HG02588 (cell line): ENCODE measurements around the gene SAC3D1.
"Not testable (repeated sequence)": the region's sequence is repeated elsewhere in the genome, so short reads cannot be mapped to it uniquely, and the experiment has no call there.

Experiments used
- ATAC-seq: cut with Tn5 transposase; IDR thresholded peaks from one replicate; pipeline ENCODE4 v1.9.1; 2021; ENCODE audit warnings: mild to moderate bottlenecking, moderate library complexity; ENCODE audit not compliant: unreplicated experiment

SAC3D1 gene

DNA sequence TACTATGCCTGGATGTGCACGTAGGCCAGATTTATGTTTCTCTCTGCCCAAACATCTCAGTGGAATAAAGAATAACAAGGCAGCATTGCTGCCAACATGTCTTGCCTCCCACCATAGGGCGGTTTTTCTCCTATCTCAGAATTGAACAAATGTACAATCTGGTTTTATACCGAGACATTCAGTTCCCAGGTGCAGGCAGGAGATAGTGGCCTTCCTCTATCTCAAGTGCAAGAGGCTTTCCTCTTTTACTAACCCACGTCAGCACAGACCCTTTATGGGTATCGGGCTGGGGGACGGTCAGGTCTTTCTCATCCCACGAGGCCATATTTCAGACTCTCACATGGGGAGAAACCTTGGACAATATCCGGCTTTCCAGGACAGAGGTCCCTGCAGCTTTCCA, 17.5 kb upstream of the SAC3D1 start:
- not testable (repeated sequence) for ATAC-seq

DNA sequence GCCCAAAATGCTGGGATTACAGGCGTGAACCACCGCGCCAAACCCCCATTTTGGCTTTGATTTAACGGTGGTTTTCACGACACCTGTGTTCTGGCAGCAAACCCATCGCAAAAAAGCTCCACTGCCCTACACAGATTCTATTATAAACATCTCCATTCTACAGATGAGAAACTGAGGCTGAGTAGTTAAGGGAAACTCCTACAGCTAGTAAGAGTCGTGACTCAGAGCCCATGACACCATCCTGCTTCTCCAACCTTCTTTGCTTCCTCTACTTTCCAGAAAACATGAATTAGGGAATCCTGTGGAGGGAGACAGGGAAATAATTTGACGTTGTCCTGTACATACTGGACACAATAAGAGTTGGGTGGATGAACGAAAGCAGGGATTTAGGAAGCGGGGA, 14.2 kb upstream of the SAC3D1 start:
- ATAC-seq = no peak

DNA sequence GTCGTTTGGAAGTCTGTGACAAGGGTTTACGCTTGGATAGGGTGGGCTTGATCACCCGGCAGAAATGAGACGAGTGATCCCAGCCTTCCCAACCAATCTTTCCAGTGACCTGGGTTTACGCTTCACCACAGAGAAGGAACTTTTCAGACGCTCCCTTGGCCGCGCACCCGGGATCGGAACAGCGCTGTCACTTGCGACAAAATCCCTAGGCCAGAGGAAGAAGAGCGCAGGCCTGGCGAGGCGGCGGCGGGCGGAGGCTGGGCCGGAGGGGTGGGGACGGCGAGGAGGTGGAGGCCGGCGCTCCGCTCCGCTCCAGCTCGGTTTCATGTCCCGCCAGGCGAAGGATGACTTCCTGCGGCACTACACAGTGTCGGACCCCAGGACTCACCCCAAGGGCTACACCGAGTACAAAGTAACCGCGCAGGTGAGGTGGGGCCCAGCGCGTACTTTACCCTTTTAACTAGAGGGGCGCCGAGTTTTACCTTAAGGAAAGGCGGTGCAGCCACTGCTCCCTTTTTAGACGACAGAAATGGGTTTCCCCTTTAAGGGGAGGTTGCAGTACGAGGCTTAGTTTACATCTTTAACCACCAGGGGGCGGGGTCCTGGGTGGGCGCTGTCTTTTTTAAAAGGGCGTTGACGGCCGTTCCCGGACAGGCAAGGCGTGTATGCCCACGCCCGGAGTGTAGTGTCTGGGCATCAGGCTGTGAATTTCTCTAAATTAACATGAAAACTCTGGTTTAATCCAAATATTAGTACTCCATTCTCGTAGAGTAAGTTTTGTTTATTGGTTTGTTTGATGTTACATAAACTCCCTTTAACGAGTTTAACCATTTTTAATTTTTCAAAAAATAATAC, 13.6 kb upstream of the SAC3D1 start, which contains the start of gene SNX15:
TSS of gene SNX15 (plus strand) at position 227 of the 855 bp plus-strand sequence. CDS start at position 326, 99 bp downstream.
- peak; percentile 83 for ATAC-seq

DNA sequence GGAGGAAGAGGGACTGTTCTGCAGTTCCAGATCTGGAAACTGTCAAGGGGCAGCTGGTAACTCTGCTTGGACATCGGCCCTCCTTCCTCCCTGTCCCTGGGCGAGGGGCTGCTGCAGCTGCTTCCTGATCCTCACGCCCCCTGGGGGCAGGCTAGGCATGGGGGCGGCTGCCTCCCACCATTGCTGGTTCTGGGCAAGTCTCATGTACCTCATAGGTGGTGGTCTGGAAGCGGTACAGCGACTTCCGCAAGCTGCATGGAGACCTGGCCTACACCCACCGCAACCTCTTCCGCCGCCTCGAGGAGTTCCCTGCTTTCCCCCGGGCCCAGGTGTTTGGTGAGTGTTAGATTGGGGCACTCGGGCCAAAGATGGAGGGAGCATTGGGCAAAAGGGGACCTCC, 8.8 kb upstream of the SAC3D1 start:
- ATAC-seq = no peak

DNA sequence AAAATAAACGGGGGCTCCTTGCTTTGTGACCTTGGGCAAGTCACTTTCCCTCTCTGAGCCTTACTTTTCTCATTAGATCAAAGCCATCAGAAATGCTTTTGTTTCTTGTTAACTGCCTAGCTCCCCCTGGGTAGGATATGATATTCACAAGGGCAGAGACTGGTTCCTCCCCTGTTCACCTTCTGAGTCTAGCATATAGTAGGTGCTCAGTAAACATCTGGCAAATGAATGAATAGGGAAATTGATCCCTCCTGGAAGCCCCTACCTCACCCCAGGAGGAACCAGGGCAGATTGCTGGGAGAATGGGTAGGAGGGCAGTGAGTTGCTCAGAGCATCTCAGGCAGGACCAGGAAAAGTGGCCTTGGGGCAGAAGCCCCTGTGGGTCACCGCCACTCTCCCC, 6.6 kb upstream of the SAC3D1 start:
- no peak for ATAC-seq

DNA sequence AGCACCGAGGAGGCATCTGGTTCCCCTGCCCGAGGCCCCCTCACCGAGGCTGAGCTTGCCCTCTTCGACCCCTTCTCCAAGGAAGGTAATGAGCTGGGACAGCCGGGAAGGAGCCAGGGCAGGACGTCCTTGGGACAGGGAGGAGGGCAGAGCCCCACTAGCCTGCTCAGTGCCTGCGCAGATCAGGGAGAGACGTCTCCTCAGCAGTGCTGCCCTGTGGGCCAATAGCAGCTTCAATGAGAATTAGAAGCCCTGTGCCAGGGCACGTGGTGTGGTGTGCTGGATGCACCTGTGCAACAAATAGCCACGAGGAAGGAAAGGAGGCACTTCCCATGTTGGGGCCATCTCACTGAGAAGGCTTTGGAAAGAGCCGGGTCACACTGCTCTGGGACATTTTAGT, 5.4 kb upstream of the SAC3D1 start:
- ATAC-seq = no peak

DNA sequence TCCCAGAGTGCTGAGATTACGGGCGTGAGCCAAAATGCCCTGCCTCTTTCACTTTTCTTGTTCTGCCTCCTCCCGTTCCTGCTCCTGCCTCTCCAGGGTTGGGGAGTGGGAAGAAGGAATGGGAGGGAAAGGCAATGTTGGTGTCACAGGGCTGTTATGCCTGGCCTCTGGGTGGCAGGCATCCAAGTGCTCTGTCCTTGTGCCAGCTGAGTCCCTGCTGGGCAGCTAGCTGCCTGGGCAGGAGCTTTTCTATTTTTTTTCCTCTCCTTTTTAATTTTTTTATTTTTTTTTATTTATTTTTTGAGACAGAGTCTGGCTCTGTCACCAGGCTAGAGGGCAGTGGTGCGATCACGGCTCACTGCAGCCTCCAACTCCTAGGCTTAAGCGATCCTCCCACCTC, 4.1 kb upstream of the SAC3D1 start:
- no peak for ATAC-seq

DNA sequence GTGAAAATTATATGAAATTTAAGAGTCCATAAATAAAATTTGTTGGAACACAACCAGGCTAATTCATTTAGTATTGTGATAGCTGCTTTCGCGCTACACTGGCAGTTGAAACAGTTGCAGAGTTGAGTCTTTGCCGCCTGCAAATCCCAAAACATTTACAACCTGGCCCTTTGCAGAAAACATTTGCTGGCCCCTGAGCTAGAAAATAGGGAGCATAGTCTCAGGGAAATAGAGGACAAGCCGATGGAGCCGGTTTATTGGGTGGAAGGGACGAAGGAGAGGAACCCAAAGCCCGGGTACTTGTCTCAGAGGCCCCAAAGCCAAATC, 527 bp upstream of the SAC3D1 start:
- no peak for ATAC-seq

DNA sequence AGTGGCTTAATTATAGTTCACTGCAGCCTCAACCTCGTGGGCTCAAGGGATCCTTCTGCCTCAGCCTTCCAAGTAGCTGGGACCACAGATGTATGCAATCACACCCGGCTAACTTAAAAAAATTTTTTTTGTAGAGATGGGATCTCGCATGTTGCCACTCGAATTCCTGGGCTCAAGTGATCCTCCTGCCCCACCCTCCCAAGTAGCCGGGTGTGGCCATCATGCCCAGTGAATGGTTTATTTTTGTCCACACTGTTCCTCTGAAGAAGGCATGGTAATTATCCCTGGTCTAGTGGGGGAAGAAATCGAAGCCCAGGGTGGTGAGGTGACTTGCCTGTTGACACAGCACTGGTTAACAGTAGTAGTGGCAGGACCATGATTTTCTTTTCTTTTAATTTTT, 1.9 kb downstream of the SAC3D1 start:
- ATAC-seq = no peak

DNA sequence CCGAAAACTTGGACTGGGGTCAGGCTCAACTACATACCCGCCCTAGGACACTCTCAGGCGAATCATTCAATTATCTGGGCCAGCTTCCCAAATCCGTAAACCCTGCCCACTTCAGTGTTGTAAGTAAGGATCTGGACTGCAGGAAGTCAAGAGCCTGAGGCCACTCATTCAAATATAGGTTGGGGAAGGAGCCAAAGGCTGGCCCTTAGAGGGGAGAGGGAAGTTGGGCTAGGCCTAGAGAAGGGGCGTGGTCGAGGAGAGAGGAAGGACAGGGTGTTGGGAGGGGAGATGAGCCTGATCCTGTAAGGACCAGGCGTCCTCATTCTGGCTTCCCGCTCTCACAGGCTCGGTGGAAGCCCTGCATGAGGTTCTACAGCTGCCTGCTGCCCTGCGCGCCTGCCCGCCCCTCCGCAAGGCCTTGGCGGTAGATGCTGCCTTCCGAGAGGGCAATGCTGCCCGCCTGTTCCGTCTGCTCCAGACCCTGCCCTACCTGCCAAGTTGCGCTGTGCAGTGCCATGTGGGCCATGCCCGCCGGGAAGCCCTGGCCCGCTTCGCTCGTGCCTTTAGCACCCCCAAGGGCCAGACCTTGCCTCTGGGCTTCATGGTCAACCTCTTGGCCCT, 3.0 kb downstream of the SAC3D1 start:
- ATAC-seq = no peak

DNA sequence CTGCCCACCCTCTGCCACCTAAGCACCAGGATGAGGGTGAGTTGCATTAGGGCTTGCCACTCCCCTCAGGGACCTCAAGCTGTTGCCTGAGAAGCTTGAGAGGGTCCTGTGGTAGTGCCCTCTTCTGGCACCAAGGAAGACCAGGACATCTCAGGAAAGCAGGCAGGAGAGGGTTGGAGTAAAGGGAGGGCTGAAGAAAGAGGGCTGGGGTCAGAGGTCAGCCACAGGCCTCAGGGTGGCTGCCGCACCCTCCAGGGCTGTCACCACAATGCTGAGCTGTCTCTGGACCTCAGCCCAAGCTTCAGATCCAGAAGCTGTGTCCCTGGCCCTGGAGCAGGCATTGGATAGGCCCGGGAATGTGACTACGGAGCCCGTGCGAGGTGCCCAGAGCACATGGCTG, 4.1 kb downstream of the SAC3D1 start:
- no peak for ATAC-seq

DNA sequence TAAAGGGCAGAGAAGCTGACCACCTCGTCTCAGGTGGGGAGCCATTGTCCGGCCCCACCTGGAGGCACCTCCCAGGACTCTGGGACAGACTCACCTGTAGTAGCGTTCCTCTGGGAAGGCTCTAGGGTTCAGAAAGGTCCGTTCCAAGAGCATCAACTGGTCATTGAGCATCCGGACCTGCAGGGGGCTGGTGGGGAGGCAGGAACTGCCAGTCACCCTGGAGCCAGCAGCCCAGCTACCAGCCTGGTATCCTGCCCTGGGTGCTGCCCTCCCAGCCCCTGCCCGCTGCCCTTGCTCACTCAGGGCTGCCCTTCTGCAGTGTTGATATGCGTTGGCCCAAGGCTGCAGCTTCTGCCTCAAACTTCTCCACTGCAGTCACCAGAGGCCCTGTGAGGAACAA, 4.7 kb downstream of the SAC3D1 start:
- no peak for ATAC-seq

DNA sequence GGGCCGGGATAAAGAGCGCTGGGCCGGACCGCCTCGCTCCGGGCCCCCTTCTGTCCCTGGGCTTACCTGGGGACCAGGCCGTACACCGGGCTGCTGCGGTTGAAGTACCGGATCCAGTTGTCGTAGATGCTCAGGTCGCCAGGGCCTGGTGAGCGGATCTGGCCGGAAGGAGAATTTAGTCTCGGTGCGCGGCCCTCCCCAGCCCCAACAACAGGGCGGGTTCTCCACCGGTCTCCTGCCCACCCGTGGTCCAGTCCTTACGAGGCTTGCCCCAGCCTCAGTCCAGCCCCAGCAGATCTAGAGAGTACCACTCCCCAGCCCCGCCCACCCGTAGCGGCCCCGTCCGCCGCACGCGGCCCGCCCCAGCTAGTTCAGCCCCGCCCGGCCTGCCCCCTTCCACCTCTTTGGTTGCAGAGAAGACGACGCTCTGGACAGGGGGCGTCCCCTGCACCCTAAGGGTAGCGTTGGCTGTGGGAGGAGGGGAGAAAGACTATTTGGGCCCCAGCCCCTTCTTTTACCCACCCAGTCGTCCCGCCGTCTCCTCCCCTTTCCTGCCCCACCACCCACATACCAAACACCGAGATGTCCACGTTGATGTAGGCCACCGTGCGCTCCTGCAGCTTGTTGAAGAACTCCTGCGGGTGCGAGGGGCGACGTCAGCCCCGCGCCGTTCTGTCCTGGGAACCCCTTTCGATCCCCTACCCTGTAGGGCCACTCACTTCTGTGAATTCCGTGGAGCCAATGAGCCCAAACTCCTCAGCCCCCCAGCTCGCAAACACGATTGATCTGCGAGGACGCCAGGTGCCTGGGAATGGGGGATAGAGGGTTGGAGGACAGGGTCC, 6.8 kb downstream of the SAC3D1 start:
- ATAC-seq = no peak

DNA sequence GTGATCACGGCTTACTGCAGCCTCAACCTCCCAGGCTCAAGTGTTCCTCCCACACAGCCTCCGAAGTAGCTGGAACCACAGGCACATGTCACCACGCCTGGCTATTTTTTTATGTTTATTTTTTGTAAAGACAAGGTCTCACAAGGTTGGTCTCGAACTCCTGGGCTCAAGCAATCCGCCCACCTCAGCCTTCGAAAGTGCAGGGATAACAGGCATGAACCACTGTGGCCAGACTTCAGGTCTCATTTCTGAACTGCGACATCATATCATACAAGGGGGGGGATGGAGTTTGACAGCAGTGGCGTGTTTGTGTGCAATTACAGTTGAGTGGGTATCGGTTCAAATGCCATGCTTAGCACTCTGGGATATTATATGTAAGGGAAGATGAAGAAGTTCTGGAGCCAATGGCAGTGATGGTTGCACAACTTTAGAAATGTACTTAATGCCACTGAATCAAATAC, 10.4 kb downstream of the SAC3D1 start:
- no peak for ATAC-seq

DNA sequence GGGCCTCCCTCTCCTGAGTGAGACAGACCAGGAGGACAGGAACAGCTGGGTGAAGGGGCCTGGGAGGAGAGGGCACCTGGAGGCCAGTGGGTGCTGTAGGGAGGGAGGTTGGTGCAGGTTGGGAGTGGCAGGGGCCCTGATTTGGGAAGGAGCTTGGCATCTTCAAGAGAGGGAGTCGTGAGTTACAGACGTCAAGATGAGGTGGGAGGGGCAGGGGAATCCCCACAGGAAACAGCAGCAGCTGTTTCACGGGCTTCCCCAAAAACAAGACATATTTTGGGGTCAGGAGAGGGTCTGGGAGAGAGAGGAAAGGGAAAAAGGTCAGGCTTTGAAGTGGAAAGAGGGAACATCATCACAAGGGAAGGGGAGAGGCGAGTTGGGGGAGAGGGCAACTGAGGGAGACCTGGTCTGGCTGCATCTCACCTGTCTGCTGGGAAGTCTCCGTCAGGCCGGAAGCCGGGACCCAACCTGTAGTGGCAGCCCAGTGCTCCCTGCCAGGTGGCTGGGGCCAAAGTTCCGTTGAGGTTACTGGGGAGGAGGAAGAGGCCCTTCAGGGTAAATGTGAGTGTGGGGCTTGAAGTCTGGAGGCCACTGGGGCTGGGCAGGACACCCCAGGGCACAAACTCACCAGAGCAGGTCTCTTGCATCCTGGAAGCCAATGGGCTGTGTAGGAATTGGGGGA, 13.0 kb downstream of the SAC3D1 start:
- ATAC-seq = no peak

DNA sequence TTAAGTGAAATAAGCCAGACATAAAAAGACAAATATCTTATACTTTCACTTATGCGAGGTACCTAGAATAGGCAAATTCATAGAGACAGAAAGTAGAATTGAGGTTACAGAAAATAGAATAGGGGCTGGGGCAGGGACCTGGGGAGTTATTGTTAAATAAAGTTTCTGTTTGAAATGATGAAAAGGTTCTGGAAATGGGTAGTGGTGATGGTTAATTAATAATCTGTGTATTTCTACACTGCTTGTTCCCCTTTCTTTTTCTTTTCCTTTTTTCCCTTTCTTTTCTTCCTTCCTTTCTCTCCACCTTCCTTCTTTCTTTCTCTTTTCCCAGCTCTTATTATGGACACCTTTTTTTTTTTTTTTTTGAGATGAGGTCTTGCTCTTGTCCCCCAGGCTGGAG, 14.5 kb downstream of the SAC3D1 start:
- no peak for ATAC-seq

DNA sequence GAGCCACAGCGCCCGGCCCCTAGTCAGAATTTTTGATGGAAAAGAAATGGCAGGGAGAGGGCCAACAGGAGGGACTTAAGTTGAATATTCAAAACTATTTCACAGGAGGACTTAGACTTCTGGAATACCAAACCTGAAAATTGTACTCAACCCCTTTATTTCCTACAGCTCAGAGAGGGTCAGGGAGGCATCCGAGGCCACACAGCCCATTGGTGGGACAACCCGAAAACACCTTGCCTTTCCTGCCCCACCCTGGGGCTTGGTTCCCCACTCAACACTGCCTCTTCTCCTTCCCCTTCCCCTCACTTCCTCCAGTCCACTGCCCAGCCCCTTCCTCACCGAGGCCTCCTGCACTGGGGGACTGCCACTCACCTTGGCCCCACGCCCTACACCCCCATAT, 16.0 kb downstream of the SAC3D1 start:
- ATAC-seq = no peak

DNA sequence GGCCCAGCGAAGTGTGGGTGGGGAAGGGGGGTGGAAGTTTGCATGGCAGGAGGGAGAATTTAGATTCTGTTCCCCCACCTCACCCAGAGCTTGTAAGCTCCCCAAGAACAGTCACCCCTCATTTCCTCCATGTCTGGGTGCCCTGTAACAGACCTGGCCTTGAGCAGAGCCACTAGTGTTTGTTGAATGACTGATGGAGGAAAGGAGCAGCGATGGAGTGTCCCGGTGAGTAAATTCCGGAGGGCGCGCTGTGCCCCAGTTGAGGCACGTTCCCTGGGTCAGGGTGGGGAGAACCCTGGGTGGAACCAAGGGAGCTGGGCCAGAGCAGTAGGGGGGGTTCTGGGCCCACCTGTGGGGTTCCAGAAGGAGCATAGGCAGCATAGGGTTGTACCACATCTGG, 16.5 kb downstream of the SAC3D1 start:
- no peak for ATAC-seq

DNA sequence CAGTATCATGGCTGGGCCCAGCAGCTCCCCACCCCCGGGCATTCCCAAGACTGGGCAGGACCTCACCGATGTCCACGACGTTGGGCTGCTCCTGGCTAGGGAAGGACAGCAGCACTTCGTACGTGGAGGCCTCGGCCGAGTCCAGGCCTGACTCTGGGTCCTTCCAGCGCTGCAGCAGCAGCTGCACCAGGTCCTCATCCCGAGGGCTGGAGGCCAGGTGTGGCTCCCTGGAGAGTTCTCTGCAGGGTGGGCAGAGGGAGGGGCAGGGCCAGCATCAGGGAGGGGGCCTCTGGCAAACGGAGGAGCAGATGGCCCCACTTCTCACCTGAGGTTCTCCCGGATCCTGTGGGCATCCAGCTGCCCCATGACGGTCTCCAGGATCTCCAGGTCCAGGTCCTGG, 17.0 kb downstream of the SAC3D1 start:
- ATAC-seq = no peak

DNA sequence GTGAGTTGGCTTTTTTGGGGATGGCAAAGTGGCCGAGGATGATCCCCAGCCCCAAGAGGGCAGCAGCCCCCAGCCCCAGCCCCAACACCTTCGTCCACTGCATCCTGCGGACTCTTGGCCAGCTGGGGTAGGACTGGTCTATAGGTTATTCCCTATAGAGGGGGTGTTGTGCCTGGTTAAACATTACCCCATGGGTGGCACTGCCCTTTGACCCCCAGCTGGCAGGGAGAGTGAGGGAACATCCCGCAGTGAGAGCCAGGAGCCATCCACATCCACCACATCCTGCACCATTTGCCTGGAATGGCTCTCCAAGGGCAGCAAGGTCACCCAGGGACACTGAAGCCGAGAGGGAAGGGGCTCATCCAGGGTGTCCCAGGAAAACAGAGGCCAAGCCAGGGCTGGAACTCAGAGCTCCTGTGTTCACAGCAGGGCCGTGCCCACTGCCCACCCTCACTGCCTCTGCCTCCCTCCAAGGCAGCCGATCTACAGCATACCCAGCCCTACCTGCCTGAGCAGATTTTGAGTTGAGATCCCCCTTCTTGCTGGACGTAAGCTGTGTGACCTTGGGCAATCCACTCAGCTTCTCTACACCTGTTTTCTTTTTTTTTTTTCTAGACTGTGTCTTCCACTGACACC, 17.5 kb downstream of the SAC3D1 start, which contains the start of gene NAALADL1:
TSS of gene NAALADL1 (minus strand) at position 135 of the 636 bp plus-strand sequence. CDS start at position 103, 32 bp downstream.
- ATAC-seq = no peak
